Aorta (tissue), 5 donors: ENCODE results near the gene HOXB8. TPM values are rescaled to one million over a fixed set of nuclear protein-coding genes. Genes with fewer than 3 reads are reported as not detected.

Source experiments
- ATAC-seq: fragments of 200-7000 bp; cut with Tn5 transposase; one replicate; pipeline ENCODE4 v1.9.1; 2022; ENCODE audit warnings: moderate library complexity; ENCODE audit not compliant: low FRiP score
- DNase-seq, 2 donors: peaks; one replicate each; pipeline ENCODE4 v3.0.0-alpha.2; 2020
- H3K27ac ChIP-seq, 2 donors: one replicate each; pipeline ENCODE4 v1.5.1; 2013; ENCODE audit warnings: low read length in 2 of 2, mild to moderate bottlenecking in 2 of 2, moderate library complexity in 2 of 2, control low read depth in 1 of 2, inconsistent platforms in 1 of 2, low read depth in 1 of 2
- H3K27me3 ChIP-seq, 2 donors: one replicate each; pipeline ENCODE4 v1.6.1; 2013; ENCODE audit warnings: control low read depth in 1 of 2, low read length in 1 of 2, mild to moderate bottlenecking in 1 of 2, moderate library complexity in 1 of 2; ENCODE audit not compliant: insufficient read depth in 2 of 2, control insufficient read depth in 1 of 2
- H3K36me3 ChIP-seq, 2 donors: one replicate each; pipeline ENCODE4 v1.6.1; 2013; ENCODE audit warnings: control low read depth in 1 of 2, low read length in 1 of 2, mild to moderate bottlenecking in 1 of 2; ENCODE audit not compliant: insufficient read depth in 2 of 2, control insufficient read depth in 1 of 2
- H3K4me1 ChIP-seq, 2 donors: one replicate each; pipeline ENCODE4 v1.6.1; 2013; ENCODE audit warnings: low read length in 2 of 2, control low read depth in 1 of 2, mild to moderate bottlenecking in 1 of 2, moderate library complexity in 1 of 2; ENCODE audit not compliant: insufficient read depth in 2 of 2, control insufficient read depth in 1 of 2
- H3K4me3 ChIP-seq, 2 donors: one replicate each; pipeline ENCODE4 v1.5.1; 2013; ENCODE audit warnings: low read length in 2 of 2, control low read depth in 1 of 2, mild to moderate bottlenecking in 1 of 2
- H3K9me3 ChIP-seq: one replicate; pipeline ENCODE4 v1.6.1; 2013; ENCODE audit warnings: mild to moderate bottlenecking, low read length; ENCODE audit not compliant: control insufficient read depth
- WGBS, 2 donors: extraction: QIAGEN DNeasy Blood & Tissue Kit; methylation state at CpG; one replicate each; pipeline ENCODE4 v1.1.7; 2013; 5-methylcytosine and 5-hydroxymethylcytosine counted together
- intact Hi-C, 2 donors: fragments of 100-400 bp; cut with DNase I; formaldehyde crosslinking; loops; one replicate each; pipeline versions ENCODE4 v1.14.2 to v1.15.0; 2022
- microRNA-seq, 2 donors: library from miRNA; unstranded; fragments of <30 nt; microRNA quantifications; one replicate each; pipeline ENCODE4 v1.2.0, GENCODE V29; 2020
- polyA plus RNA-seq, 2 donors: library from polyadenylated mRNA; stranded (reverse); fragments of 200-250 nt; gene quantifications; one replicate each; pipeline ENCODE4 v1.2.3, GENCODE V29; 2013
- total RNA-seq, 2 donors: library from RNA; stranded (reverse); fragmentation: NEBNext Ultra II Directional; extraction: Animal tissue kit (Norgen Biotek cat#: 25700); gene quantifications; one replicate each; pipeline ENCODE4 v1.2.1, GENCODE V29; 2021
- donor health status: healthy with polysubstance abuse.
- donor health status: Bipolar disorder and iron deficiency.
- donor health status: DM: no; HTN: no; CAD: no.
- donor health status: DM: no; HTN: no; CAD: no.
- donor health status: DM: yes; HTN: yes; CAD: no.

HOXB8 gene
- total and polyA plus RNA-seq, 4 donors: 0.31 to 1.9 (median 1.0) TPM; not detected in 1

- H3K4me3 ChIP-seq: peak overlapping the region; percentile 21 to 60
- no peaks in the 10 kb centered on the region for H3K9me3 ChIP-seq
- intact Hi-C loops: no loop called here
- H3K36me3 ChIP-seq: no peaks in the 10 kb centered on the region
- no peak overlapping the region for H3K27ac ChIP-seq
- H3K27me3 ChIP-seq: no peaks in the 10 kb centered on the region
- 6 to 8% methylated on average over 57 to 73 of the region's 73 CpGs for WGBS, 2 donors
- ATAC-seq (peak; percentile 28), DNase-seq (peak in 1 of 2 donors; percentile 72)
- no peaks in the 10 kb centered on the region for H3K4me1 ChIP-seq
These were observed 50.7 kb downstream of the HOXB8 start for GRCh38 chr17:48564188-48565021.

GRCh38 chr17:48563867-48564187, 51.3 kb downstream of the HOXB8 start:
- no peaks in the 10 kb centered on the region for H3K36me3 ChIP-seq
- peak overlapping the region; percentile 21 to 60 for H3K4me3 ChIP-seq
- H3K4me1 ChIP-seq: no peaks in the 10 kb centered on the region
- no peaks in the 10 kb centered on the region for H3K9me3 ChIP-seq
- 45 to 50% methylated on average over 10 of the region's 10 CpGs for WGBS, 2 donors
- no peak overlapping the region for H3K27ac ChIP-seq
- intact Hi-C loops: no loop called here
- DNase-seq: no peak
- ATAC-seq: no peak
- no peaks in the 10 kb centered on the region for H3K27me3 ChIP-seq

- 90 to 92% methylated on average over 6 of the region's 6 CpGs for WGBS, 2 donors
- intact Hi-C loops: no loop called here
- Histone ChIP-seq H3K36me3 (no peaks in the 10 kb centered on the region), H3K4me1 (no peaks in the 10 kb centered on the region), H3K9me3 (no peaks in the 10 kb centered on the region), H3K27ac (no peak overlapping the region), H3K4me3 (no peak overlapping the region), H3K27me3 (no peaks in the 10 kb centered on the region)
- DNase-seq: no peak
- no peak for ATAC-seq
These were observed 51.7 kb downstream of the HOXB8 start for GRCh38 chr17:48563385-48563838.

GRCh38 chr17:48562934-48563333, 52.2 kb downstream of the HOXB8 start:
- no peak overlapping the region for H3K27ac ChIP-seq
- H3K9me3 ChIP-seq: no peaks in the 10 kb centered on the region
- no peaks in the 10 kb centered on the region for H3K36me3 ChIP-seq
- H3K4me1 ChIP-seq: no peaks in the 10 kb centered on the region
- intact Hi-C loops: no loop called here
- ATAC-seq: no peak
- H3K27me3 ChIP-seq: no peaks in the 10 kb centered on the region
- no peak for DNase-seq
- 86 to 92% methylated on average over 5 of the region's 5 CpGs for WGBS, 2 donors
- H3K4me3 ChIP-seq: no peak overlapping the region

Small RNAs within 50 kb of the gene (microRNA-seq; reads per million reads assigned to microRNA genes)
- gene MIR196A1: 0.99 to 12.5 reads per million in 2 donors

Other genes with a start within 250 kb of the HOXB8 start
- 1 to 10 TPM in 1 of 2 donors, under 1 TPM in 1; 0.84 to 3.6 TPM for gene SKAP1, start 185.1 kb downstream of the HOXB8 start, total RNA-seq
- 1 to 10 TPM in 1 of 2 donors, not detected in 1; 3.1 TPM for gene SKAP1, start 185.1 kb downstream of the HOXB8 start, polyA plus RNA-seq
- gene HOXB1, start 84.3 kb downstream of the HOXB8 start, total RNA-seq: not detected
- gene HOXB1, start 84.3 kb downstream of the HOXB8 start, polyA plus RNA-seq: under 1 TPM in 1 of 2 donors, not detected in 1; 0.63 TPM
- gene HOXB2, start 70.2 kb downstream of the HOXB8 start, total RNA-seq: 10 to 100 TPM; 25.4 to 36.9 TPM
- 10 to 100 TPM in 1 of 2 donors, 1 to 10 TPM in 1; 7.6 to 61.0 TPM for gene HOXB2, start 70.2 kb downstream of the HOXB8 start, polyA plus RNA-seq
- gene HOXB4, start 36.9 kb downstream of the HOXB8 start, total RNA-seq: 10 to 100 TPM in 1 of 2 donors, 1 to 10 TPM in 1; 6.6 to 17.9 TPM
- 10 to 100 TPM in 1 of 2 donors, 1 to 10 TPM in 1; 1.4 to 11.5 TPM for gene HOXB4, start 36.9 kb downstream of the HOXB8 start, polyA plus RNA-seq
- 10 to 100 TPM; 20.0 to 62.9 TPM for gene HOXB3, start 25.1 kb downstream of the HOXB8 start, total RNA-seq
- gene HOXB3, start 25.1 kb downstream of the HOXB8 start, polyA plus RNA-seq: 10 to 100 TPM in 1 of 2 donors, 1 to 10 TPM in 1; 2.4 to 30.5 TPM
- gene HOXB5, start 21.5 kb downstream of the HOXB8 start, total RNA-seq: 1 to 10 TPM; 1.4 to 5.9 TPM
- 1 to 10 TPM in 1 of 2 donors, not detected in 1; 3.6 TPM for gene HOXB5, start 21.5 kb downstream of the HOXB8 start, polyA plus RNA-seq
- gene HOXB6, start 10.3 kb downstream of the HOXB8 start, total RNA-seq: 10 to 100 TPM in 1 of 2 donors, 1 to 10 TPM in 1; 5.8 to 16.8 TPM
- 1 to 10 TPM; 3.9 to 4.1 TPM for gene HOXB6, start 10.3 kb downstream of the HOXB8 start, polyA plus RNA-seq
- 10 to 100 TPM in 1 of 2 donors, 1 to 10 TPM in 1; 9.1 to 14.1 TPM for gene HOXB7, start 4.3 kb downstream of the HOXB8 start, total RNA-seq
- gene HOXB7, start 4.3 kb downstream of the HOXB8 start, polyA plus RNA-seq: 10 to 100 TPM; 18.2 to 22.4 TPM
- gene HOXB9, start 11.1 kb upstream of the HOXB8 start, total RNA-seq: under 1 TPM; 0.33 to 0.39 TPM
- under 1 TPM in 1 of 2 donors, not detected in 1; 0.75 TPM for gene HOXB9, start 11.1 kb upstream of the HOXB8 start, polyA plus RNA-seq
- gene PRAC1, start 107.2 kb upstream of the HOXB8 start, total RNA-seq: not detected
- gene PRAC1, start 107.2 kb upstream of the HOXB8 start, polyA plus RNA-seq: 10 to 100 TPM in 1 of 2 donors, not detected in 1; 14.0 TPM
- not detected for gene PRAC2, start 107.9 kb upstream of the HOXB8 start, total RNA-seq
- gene PRAC2, start 107.9 kb upstream of the HOXB8 start, polyA plus RNA-seq: not detected
- gene HOXB13, start 113.5 kb upstream of the HOXB8 start, total RNA-seq: not detected
- gene HOXB13, start 113.5 kb upstream of the HOXB8 start, polyA plus RNA-seq: under 1 TPM; 0.18 to 0.25 TPM
- under 1 TPM in 1 of 2 donors, not detected in 1; 0.21 TPM for gene TTLL6, start 201.9 kb upstream of the HOXB8 start, total RNA-seq
- under 1 TPM in 1 of 2 donors, not detected in 1; 0.13 TPM for gene TTLL6, start 201.9 kb upstream of the HOXB8 start, polyA plus RNA-seq
- 100 to 1,000 TPM; 164 to 171 TPM for gene CALCOCO2, start 215.7 kb upstream of the HOXB8 start, total RNA-seq
- gene CALCOCO2, start 215.7 kb upstream of the HOXB8 start, polyA plus RNA-seq: 100 to 1,000 TPM in 1 of 2 donors, 10 to 100 TPM in 1; 80.3 to 149 TPM